Head of caudate nucleus (tissue), 42 donors: ENCODE results near the gene CRYGN.

ENCODE experiments used
- DNase-seq, 42 donors: peaks; one replicate each; pipeline versions ENCODE4 v3.0.0 to v3.0.0-alpha.2; 2020 to 2021; ENCODE audit warnings: mixed read lengths in 7 of 42
- intact Hi-C: fragments of 100-400 bp; cut with DNase I; formaldehyde crosslinking; loops from one replicate; pipeline ENCODE4 v1.15.0; 2022

Gene CRYGN

GRCh38 chr7:151386301-151387160, 53.4 kb downstream of the CRYGN start:
- intact Hi-C loops: no loop called here
- DNase-seq: no peak

- DNase-seq: no peak
- intact Hi-C loops: no loop called here
Measured at GRCh38 chr7:151385626-151386300, 54.2 kb downstream of the CRYGN start.

- no peak for DNase-seq
- intact Hi-C loops: no loop called here
Measured at GRCh38 chr7:151384776-151385625, 54.9 kb downstream of the CRYGN start.

- DNase-seq: no peak
- intact Hi-C loops: no loop called here
Measured at GRCh38 chr7:151384352-151384697, 55.6 kb downstream of the CRYGN start.

- DNase-seq: peak in 4 of 42 donors; percentile 32 to 51 (median 39)
- intact Hi-C loops: no loop called here
Measured at GRCh38 chr7:151383638-151384351, 56.1 kb downstream of the CRYGN start.

- no peak for DNase-seq
Measured at GRCh38 chr7:151382079-151382885, 57.7 kb downstream of the CRYGN start.

GRCh38 chr7:151381348-151382078, 58.4 kb downstream of the CRYGN start:
- DNase-seq: no peak
- intact Hi-C loops: no loop called here

More at GRCh38 chr7:151382079-151382885, 57.7 kb downstream of the CRYGN start:
- intact Hi-C loops: no loop called here

- intact Hi-C loops: no loop called here
- no peak for DNase-seq
Measured at GRCh38 chr7:151381098-151381347, 58.9 kb downstream of the CRYGN start.

GRCh38 chr7:151380199-151381097, 59.5 kb downstream of the CRYGN start:
- no peak for DNase-seq
- intact Hi-C loops: no loop called here

GRCh38 chr7:151379534-151380198, 60.3 kb downstream of the CRYGN start:
- DNase-seq: peak in 1 of 42 donors; percentile 27
- intact Hi-C loops: no loop called here

- peak in 2 of 42 donors; percentile 3 to 10 for DNase-seq
- intact Hi-C loops: no loop called here
Measured at GRCh38 chr7:151379193-151379520, 60.8 kb downstream of the CRYGN start.
